KOPT-K1 (cell line): ENCODE data around the gene POLR2A.
"Not testable (repeated sequence)": the region's sequence is repeated elsewhere in the genome, so short reads cannot be mapped to it uniquely, and the experiment has no call there.

ENCODE experiments used
- H3K27ac ChIP-seq: fragments of 200-600 bp; sonication (generic); 2 replicates; pipeline ENCODE4 v1.5.1; 2016; ENCODE audit warnings: antibody characterized with exemption, mild to moderate bottlenecking, low read depth, low read length; ENCODE audit not compliant: poor library complexity, severe bottlenecking
- H3K36me3 ChIP-seq: fragments of 200-600 bp; sonication (generic); 2 replicates; pipeline ENCODE4 v1.5.1; 2017; ENCODE audit warnings: antibody characterized with exemption, mild to moderate bottlenecking, low read length, moderate library complexity; ENCODE audit not compliant: insufficient read depth
- H3K9me3 ChIP-seq: fragments of 200-600 bp; sonication (generic); 2 replicates; pipeline ENCODE4 v1.5.1; 2017; ENCODE audit warnings: antibody characterized with exemption, low read length, mild to moderate bottlenecking; ENCODE audit not compliant: insufficient read depth, poor library complexity, severe bottlenecking

POLR2A gene

DNA sequence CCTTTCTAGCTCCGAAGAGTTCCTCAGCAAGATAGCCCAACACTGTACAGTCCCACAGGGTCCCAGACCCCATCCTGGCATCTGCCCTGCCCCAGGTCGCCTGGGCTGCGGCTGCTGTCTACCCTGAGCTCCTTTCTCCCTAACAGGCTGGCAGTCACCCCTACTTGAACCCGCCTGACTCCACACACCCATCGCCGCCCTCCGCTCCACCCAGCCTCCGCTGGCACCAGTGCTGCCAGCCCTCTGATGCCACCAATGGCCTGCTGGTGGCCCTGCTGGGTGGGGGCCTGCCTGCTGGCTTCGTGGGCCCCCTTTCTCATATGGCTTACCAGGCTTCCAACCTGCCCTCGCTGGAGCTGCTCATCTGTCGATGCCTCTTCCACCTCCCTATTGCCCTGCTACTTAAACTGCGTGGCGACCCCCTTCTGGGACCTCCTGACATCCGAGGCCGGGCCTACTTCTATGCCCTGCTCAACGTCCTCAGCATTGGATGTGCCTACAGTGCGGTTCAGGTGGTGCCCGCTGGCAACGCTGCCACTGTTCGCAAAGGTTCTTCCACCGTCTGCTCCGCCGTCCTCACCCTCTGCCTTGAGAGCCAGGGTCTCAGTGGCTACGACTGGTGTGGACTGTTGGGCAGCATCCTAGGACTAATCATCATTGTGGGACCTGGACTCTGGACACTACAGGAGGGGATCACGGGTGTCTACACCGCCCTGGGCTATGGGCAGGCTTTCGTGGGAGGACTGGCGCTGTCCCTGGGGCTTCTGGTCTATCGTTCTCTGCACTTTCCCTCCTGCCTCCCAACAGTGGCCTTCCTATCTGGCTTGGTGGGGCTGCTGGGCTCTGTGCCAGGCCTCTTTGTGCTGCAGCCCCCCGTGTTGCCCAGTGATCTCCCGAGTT, 2.1 kb upstream of the POLR2A start:
- not testable (repeated sequence) for H3K36me3 ChIP-seq, H3K9me3 ChIP-seq
- H3K27ac ChIP-seq: peak overlapping the region; percentile 99

DNA sequence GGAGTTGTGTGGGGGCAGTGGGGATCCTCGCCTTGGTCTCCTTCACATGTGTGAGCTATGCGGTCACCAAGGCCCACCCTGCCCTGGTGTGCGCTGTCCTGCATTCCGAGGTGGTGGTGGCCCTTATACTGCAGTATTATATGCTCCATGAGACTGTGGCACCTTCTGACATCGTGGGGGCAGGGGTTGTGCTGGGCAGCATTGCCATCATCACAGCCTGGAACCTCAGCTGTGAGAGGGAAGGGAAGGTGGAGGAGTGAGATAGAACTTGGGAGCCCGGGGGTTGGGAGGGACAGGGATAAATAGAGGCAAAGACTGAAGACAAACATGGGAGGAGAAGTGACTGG, 1.5 kb upstream of the POLR2A start:
- H3K27ac ChIP-seq: peak overlapping the region; percentile 99
- H3K9me3 ChIP-seq: not testable (repeated sequence)
- H3K36me3 ChIP-seq: peaks cover 15% of the 10 kb centered on the region

DNA sequence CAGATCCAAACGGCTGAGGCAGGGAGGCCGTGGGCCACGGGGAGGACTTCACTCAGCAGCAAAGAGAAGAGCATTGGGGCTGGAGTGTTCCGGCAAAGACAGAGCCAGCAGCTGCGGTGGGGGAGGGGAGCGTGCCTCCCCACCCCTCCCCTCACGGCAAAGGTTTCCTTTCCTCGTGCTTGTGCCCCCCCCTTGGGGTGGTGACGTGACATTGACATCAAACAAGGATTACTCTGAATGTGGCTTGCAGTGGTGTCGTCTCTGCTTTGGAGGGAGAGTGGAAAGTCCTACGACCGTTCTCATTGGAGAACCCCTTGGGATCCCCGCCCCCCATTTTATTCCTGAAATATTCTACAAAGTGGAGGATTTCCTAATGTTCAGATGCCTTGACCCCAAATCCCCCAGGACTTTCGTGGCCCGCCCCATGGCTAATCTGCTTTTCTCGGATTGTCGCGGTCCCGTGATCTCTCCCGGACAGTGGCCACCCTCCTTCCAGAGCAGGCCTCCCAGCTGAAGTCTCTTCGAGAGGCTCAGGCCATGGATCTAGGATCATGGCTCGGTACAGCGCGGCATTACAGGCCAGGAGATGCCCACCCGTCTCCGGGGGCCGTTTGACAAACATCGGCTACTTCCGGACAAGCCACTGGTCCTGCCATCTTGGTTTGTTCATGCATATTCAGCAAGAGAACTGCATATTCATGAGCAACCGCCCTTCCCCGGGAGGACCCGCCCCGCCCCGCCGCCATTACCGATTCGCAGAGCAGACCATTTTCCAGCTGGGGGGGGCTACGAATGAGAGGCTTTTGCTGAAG, 705 bp upstream of the POLR2A start:
- peak overlapping the region; percentile 99 for H3K27ac ChIP-seq
- no peaks in the 10 kb centered on the region for H3K9me3 ChIP-seq
- peaks cover 20% of the 10 kb centered on the region for H3K36me3 ChIP-seq

DNA sequence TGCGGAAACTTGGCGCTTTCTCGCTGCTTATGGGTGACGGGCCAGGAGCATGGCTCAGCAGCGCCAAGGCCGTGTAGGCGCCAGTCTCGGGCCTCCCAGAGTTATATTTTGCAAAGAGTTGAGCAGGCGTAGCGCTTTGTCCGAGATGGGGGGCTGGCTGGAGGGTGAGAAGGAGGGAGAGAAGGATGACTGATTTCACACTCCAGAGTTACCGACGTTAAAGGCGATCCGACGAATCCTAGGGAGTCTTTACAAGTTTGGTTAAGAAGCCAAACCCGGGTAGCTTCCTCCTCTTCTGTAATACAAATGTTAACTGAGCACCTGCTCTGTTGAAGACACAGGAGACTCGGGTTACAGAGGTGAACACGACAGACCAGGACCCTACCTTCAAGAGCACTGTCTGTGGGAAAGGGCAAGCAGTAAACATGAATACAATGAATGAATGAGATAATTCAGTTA, 782 bp downstream of the POLR2A start:
- H3K9me3 ChIP-seq: no peaks in the 10 kb centered on the region
- H3K36me3 ChIP-seq: peaks cover 34% of the 10 kb centered on the region
- H3K27ac ChIP-seq: peak overlapping the region; percentile 99

DNA sequence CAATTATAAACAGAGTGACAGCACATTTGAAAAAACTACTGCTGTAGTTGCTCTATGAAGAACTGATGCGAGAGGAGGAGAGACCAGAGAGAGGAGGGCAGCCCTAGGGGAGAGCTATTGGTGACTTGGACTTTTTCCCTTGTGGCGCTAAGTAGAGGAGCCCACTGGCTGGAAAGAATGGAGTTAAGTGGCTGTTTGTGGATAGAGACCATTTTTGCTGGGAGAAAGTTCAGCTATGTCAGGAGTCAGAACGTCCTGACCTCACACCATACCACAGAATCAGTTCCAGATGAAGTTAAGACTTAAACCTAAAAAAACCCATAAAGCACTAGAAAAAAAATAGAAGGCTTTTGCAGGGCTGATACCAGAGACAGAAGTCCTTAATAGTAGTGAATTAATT, 2.0 kb downstream of the POLR2A start:
- peak overlapping the region; percentile 27 for H3K27ac ChIP-seq
- H3K36me3 ChIP-seq: peaks cover 46% of the 10 kb centered on the region
- no peaks in the 10 kb centered on the region for H3K9me3 ChIP-seq

DNA sequence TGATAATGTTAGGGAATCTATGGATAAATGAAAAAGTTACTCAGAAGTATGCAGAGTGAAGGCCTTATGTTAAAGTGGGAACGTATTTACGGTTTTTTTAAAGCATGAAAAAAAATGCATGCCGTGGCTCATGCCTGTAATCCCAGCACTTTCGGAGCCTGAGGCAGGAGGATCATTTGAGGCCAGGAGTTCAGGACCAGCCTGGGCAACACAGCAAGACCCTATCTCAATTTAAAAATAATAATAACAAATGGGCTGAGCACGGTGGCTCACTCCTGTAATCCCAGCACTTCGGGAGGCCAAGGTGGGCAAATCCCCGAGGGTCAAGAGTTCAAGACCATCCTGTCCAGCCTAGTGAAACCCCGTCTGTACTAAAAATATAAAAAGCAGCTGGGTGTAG, 6.0 kb downstream of the POLR2A start:
- peaks cover 86% of the 10 kb centered on the region for H3K36me3 ChIP-seq
- no peak overlapping the region for H3K27ac ChIP-seq
- no peaks in the 10 kb centered on the region for H3K9me3 ChIP-seq

DNA sequence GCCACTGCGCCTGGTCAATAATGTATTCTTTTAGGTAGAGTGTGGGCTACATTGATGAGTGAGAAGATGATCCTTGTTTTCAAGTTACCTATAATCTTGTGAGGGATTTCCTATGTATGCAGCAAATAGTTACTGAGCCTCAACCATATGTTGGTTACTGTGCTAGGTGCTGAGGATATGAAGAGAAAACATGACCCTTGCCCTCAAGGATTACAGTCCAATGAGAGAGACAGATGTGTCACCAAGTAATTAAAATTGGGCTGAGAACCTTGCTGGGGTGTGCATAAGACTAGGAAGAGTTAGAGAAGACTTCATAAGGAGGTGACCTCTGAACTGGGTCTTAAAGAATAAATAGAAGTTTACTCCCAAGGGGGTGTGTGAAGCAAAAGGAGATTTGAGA, 7.4 kb downstream of the POLR2A start:
- H3K9me3 ChIP-seq: no peaks in the 10 kb centered on the region
- H3K36me3 ChIP-seq: peaks cover 91% of the 10 kb centered on the region
- H3K27ac ChIP-seq: no peak overlapping the region

DNA sequence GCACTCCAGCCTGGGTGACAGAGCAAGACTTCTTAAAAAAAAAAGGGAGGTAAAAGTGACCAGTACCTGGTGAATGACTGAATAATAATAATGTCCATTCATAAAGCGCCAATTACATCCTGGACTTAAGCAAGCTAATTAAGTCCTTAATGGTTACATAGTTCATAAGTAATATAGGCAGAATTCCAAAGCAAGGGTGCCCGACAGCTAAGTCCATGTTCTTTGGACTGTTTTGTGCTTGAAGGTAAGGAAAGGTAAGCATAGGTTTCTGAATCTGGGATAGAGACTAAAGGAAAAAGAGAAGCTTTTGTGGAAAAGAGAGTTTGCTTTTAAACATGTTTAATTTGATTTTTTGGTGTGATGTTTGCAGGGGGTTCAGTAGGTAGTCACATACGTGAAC, 9.8 kb downstream of the POLR2A start:
- Histone ChIP-seq H3K27ac (no peak overlapping the region), H3K9me3 (no peaks in the 10 kb centered on the region), H3K36me3 (peaks cover 100% of the 10 kb centered on the region)

DNA sequence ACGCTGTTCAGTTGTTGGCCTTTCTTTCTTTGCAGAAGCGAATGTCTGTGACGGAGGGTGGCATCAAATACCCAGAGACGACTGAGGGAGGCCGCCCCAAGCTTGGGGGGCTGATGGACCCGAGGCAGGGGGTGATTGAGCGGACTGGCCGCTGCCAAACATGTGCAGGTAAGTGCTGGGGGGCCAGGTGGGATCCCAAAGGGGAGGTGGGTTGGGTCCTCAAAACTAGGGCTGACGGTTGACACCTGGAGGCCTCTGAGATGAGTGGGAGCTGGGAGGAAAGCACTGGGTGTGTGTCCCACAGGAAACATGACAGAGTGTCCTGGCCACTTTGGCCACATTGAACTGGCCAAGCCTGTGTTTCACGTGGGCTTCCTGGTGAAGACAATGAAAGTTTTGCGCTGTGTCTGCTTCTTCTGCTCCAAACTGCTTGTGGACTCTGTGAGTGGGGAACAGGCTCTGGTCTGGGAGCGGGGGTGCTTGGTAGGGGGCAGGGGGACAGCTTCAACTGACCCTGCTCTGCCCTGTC, 11.8 kb downstream of the POLR2A start:
- H3K36me3 ChIP-seq: peaks cover 100% of the 10 kb centered on the region
- no peak overlapping the region for H3K27ac ChIP-seq
- H3K9me3 ChIP-seq: no peaks in the 10 kb centered on the region

DNA sequence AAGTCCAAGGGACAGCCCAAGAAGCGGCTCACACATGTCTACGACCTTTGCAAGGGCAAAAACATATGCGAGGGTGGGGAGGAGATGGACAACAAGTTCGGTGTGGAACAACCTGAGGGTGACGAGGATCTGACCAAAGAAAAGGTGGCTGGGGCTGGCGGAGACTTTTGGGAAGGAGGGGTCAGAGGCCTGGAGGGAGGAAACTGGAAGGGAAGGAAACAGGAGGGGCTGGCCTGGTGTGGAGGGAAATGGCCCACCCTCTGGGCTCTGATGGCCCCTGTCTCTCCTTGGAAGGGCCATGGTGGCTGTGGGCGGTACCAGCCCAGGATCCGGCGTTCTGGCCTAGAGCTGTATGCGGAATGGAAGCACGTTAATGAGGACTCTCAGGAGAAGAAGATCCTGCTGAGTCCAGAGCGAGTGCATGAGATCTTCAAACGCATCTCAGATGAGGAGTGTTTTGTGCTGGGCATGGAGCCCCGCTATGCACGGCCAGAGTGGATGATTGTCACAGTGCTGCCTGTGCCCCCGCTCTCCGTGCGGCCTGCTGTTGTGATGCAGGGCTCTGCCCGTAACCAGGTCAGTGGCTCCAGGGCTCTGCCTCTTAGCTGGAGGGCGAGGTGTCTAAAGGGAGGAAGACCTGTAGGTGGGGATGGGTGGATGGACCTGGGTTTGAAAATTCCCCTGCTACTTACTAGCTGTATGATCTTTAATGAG, 12.5 kb downstream of the POLR2A start:
- Histone ChIP-seq H3K27ac (no peak overlapping the region), H3K9me3 (no peaks in the 10 kb centered on the region), H3K36me3 (peaks cover 100% of the 10 kb centered on the region)

DNA sequence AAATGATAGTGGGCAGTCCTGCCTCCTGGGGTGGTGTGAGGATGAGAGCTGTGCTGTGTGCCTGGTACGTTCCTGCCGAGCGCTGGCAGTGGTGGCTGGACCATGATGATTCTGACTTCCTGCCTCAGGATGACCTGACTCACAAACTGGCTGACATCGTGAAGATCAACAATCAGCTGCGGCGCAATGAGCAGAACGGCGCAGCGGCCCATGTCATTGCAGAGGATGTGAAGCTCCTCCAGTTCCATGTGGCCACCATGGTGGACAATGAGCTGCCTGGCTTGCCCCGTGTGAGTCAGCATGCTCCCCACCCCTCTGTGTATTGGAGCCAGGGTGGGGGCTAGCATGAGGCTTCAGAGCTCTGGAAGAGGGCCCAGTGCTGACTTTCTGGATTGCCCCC, 13.1 kb downstream of the POLR2A start:
- H3K9me3 ChIP-seq: no peaks in the 10 kb centered on the region
- peaks cover 100% of the 10 kb centered on the region for H3K36me3 ChIP-seq
- no peak overlapping the region for H3K27ac ChIP-seq

DNA sequence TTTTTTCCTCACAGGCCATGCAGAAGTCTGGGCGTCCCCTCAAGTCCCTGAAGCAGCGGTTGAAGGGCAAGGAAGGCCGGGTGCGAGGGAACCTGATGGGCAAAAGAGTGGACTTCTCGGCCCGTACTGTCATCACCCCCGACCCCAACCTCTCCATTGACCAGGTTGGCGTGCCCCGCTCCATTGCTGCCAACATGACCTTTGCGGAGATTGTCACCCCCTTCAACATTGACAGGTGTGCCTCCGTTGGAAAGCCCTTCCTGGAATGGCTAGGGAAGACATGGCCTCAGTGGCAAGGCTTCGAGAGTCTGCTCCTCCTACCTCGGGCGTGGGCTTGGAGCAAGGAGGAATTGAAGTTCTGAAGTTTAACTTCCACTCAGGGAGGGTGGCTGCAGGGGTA, 13.5 kb downstream of the POLR2A start:
- Histone ChIP-seq H3K27ac (no peak overlapping the region), H3K36me3 (peaks cover 100% of the 10 kb centered on the region), H3K9me3 (no peaks in the 10 kb centered on the region)

DNA sequence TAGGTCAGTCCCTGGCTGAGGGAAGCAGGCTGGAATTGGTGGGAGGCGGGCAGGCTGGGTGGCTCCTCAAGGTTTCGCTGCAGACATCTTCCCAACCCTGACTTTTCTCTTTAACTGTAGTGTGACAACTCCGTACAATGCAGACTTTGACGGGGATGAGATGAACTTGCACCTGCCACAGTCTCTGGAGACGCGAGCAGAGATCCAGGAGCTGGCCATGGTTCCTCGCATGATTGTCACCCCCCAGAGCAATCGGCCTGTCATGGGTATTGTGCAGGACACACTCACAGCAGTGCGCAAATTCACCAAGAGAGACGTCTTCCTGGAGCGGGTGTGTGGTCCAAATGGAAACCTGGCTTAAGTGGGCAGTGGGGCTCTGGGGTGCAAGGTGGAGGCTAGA, 15.0 kb downstream of the POLR2A start:
- Histone ChIP-seq H3K9me3 (no peaks in the 10 kb centered on the region), H3K27ac (no peak overlapping the region), H3K36me3 (peaks cover 100% of the 10 kb centered on the region)

DNA sequence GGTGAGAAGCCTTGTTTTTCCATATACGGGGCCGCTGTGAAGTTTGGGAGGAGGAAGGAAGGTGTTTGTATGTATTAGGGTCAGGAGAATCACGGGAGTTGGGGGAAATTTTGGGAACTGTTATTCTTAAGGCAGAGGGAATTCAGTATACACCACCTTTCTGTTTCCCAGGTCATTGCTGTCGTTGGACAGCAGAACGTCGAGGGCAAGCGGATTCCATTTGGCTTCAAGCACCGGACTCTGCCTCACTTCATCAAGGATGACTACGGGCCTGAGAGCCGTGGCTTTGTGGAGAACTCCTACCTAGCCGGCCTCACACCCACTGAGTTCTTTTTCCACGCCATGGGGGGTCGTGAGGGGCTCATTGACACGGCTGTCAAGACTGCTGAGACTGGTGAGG, 17.6 kb downstream of the POLR2A start:
- H3K36me3 ChIP-seq: peaks cover 100% of the 10 kb centered on the region
- H3K9me3 ChIP-seq: no peaks in the 10 kb centered on the region
- no peak overlapping the region for H3K27ac ChIP-seq
